Mesenteric fat pad (tissue), 1 donor: ENCODE data around the gene PRODH2. TPM values are rescaled to one million over a fixed set of nuclear protein-coding genes. Genes with fewer than 3 reads are reported as not detected.
A peak's percentile ranks its signal among the peaks of the same experiment; 100 is the strongest.
"Not testable (repeated sequence)": the region's sequence is repeated elsewhere in the genome, so short reads cannot be mapped to it uniquely, and the experiment has no call there.

ENCODE experiments used
- DNase-seq: peaks from one replicate; pipeline ENCODE4 v3.0.0-alpha.2; 2020; ENCODE audit warnings: low spot score
- total RNA-seq: library from RNA; stranded (reverse); fragmentation: NEBNext Ultra II Directional; extraction: Animal tissue kit (Norgen Biotek cat#: 25700); gene quantifications from one replicate; pipeline ENCODE4 v1.2.1, GENCODE V29; 2021
- donor health status: DM: yes; HTN: yes; CAD: no.

The PRODH2 gene
- total RNA-seq, 1 donor from 2014 or later, result not detected

DNA sequence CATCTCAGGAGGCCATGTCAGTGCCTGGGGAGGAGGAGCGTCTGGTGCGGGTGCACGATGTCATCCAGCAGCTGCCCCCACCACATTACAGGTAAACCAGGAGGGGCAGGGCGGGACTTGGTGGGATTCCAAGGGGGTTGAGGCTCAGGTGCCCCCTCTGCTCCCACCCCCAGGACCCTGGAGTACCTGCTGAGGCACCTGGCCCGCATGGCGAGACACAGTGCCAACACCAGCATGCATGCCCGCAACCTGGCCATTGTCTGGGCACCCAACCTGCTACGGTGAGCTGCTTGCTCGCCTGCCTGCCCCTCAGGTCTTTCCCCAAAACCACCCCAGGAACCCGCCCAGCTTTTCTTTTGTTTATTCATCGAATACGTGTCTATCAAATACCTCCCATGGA lies 30.1 kb downstream of the PRODH2 start:
- no peak for DNase-seq

DNA sequence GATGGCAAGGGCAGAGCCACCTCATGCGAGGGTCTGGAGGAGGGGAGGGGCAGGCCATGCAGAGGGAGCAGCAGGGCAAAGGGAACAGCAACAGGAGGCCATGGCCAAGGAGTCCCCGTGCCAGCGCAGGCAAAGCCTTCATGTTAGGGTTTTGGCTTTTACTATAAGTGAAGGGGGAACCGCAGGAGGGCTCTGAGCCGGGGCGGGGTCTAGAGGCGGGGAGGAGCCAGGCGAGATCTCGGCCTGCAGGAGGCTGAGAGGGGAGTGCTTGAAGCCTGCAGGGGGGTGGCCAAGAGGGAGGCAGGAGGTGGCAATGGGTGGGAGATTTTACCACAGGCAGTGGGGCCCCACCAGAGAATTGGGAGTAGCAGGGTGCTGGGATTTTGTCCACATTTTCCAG lies 31.0 kb downstream of the PRODH2 start:
- DNase-seq, result no peak

DNA sequence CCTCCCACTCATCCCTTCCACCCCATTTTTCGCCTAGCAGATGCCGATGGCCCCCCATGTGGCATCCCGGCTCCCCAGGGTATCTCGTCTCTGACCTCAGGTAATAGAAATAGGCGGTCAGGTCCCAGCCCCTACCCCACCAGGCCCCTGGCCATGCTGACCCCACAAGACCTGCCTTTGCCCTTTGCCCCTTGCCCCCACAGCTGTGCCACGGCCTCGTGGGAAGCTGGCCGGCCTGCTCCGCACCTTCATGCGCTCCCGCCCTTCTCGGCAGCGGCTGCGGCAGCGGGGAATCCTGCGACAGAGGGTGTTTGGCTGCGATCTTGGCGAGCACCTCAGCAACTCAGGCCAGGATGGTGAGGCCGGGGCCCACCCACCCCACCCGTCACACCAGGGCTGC lies 31.9 kb downstream of the PRODH2 start:
- no peak for DNase-seq

DNA sequence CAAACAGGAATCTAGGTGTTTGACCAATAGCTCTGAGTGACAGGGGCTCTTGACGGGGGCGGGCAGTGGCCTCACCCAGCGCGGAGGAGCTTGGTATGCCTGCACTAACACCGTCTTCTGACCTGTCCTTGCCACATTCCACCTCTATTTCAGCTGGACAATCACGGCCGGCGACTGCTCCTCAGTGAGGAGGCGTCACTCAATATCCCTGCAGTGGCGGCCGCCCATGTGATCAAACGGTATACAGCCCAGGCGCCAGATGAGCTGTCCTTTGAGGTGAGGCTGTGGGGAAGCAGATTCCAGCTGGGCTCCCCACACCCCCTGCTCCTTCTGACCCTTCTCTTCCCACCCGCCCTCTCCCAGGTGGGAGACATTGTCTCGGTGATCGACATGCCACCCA lies 32.6 kb downstream of the PRODH2 start:
- DNase-seq, result no peak

DNA sequence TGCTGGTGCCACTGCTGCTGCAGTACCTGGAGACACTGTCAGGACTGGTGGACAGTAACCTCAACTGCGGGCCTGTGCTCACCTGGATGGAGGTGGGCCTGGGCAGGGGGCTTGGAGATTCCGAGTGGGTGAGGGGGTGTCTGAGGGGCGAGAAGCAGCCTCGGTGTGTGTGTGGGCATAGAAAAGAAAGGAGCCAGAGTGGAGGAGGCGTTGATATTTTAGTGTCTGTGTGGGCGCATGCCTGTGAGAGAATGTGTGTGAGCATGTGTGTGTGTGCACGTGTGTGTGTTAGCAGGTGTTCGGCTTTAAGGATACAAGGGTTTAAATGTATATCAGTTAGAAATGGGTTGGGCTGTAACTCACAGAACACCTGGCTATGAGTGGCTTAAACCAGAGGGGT lies 33.6 kb downstream of the PRODH2 start:
- DNase-seq, result no peak

DNA sequence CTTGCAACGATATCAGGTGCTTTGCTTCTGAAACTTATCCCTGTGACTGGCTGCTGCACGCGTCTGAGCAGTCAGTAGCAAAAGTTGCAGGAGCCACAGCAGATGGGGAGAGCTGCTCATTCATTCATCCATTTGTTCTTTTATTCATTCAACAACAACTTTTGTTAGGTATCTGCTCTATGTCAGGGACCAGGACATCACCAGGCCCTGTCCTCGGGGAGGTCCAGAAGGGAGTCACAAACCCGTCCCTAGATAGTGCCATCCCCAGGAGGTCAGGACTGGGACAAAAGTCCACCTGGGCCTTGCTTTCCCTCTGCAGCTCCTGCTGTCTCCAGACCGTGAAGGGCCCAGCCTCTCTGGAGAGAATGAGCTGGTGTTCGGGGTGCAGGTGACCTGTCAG lies 34.7 kb downstream of the PRODH2 start:
- DNase-seq, result no peak

DNA sequence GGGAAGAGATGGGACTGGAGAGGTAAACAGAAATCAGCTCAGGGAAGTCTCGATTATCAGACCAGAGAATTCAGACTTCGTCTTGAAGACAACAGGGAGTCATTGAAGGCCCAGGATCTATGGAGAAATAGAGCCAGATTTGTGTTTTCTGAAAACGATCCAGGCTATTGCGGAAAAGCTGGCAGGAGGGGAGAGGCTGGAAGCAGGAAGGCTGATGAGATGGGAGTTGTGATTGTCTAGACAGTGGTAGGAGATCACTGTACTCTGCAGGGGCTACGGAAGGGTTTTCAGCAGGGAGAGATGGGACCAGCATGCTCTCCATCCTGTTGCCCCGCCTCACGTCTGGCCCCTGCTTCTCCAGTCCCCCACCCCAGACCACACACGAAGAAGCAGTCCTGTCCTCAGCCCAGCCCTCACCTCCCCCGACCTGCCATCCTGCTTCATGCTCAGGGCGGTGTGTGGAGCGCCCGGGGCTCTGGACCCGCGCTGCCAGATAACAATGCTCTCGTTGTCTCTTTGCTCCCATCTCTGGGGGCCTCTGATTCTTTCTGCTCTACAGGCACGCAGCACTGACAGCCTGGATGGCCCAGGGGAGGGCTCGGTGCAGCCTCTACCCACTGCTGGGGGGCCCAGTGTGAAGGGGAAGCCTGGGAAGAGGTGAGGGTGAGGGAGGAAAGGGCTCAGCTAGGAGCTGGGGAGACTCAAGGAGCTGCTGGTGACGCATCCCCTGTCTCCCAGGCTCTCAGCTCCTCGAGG lies 35.4 kb downstream of the PRODH2 start:
- DNase-seq, result no peak

DNA sequence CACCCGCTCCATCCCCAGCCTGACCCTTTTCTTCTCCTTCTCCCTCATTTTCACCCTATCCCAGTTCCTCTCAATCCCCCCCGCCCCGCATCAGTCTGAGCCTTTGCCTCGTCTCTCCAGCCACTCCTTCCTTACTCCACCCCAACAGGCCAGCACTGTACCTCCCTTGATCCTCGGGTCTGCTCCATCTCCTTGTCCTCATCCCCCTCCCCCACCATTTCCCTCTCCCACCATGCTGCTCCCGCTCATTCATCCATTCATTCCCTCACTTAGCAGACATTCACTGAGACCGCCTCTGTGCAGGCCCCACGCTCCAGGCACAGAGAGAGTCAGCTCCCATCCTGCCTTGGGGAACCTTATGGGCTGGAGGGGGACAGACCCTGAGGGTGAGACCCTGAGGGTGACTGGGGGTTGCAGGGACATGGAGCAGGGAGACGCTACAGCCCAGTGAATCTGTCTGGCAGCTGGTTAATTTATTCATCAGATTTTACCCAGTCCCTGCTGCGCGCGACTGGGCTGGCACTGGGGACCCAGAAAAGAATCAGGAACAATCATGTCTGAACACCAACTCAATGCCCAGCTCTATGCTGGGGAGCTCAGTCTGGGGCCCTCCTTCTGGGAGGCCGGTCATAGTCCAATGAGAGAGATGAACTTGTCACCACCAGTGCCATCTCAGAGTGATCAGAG lies 36.4 kb downstream of the PRODH2 start:
- DNase-seq, result no peak

DNA sequence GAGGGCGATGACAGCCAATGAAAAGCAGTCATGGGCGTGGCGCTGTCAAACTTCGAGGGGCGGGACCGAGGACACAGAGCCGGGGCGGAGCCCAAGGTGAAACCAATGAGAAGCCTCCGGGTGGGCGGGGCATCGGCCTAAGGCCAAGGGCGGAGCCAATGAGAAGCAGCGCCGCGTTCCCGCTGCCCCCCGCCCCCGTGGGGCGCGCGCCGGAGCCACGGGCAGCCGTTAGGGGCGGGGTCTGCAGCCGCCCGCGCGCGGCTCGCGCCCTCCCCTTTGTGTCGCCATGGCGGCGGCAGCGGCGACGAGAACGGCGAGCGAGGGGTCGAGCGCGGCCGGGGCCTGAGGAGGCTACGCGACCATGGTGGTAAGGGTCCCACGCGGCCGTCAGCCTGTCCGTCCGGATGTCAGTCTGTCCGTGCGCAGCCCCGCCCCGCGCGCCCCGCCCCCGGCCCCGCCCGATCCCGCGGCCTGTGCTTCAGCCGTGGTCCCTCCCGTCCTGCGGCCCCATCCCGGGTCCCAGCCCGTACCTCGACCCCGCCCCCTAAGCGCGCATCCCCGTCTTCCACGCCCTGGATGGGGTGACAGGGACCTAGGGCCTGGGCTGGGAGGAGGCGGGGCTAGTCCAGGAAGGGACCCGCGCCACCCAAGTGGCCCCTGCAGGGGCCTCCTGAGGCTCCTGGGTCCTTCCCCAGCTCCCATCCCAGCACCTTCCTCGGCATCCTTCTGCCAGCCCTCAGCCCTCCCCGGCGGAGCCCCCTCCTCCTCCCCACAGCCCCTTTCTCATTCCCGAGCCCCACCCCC lies 37.1 kb downstream of the PRODH2 start, which contains the start of gene ARHGAP33:
Gene ARHGAP33 (plus strand): TSS at position 267 of the 804 bp plus-strand sequence. CDS start 95 bp downstream, at position 362.
- DNase-seq, result peak; percentile 99

DNA sequence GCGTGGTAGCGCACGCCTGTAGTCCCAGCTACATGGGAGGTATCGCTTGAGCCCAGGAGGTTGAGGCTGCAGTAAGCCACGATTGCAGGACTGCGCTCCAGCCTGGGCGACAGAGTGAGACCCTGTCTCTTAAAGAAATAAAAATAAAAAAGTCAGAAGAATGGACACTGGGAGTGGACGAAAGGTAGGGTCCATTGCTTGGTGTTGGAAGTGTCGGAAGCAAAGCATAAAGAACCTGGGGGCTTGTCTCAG lies 37.7 kb downstream of the PRODH2 start:
- no peak for DNase-seq

DNA sequence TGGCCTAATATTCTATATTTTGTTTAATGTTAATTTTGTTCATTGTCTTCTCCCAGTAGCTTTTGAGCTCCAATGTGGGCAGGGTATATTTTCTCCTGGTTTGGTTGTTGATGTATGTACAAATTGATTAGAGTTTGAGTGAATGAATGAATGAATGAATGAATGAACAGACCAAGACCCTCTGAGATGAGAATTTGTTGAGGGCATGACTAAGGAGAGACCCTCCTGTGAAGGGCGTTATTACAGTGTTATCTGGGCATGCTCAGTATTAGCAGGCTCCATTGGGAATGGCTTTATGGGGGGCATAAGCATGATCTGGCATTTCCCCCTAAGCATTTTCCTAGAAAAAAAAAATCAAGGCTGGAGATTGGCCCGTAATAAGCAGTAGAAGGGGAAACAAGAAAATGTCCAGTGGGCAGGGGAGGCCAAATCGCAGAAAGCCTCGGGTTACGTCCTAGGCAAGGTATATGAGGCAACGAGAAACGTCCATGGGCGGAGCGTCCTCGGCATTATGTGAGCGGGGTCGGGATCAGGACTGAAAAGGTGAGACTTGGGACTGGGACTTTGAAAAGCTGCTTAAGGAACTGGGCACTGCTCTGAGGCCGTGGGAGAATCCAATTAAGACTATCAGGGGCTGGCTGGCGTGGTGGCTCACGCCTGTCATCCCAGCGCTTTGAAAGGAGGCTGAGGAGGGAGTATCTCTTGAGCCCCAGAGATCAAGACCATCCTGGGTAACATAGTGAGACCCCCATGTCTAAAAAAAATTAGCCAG lies 38.2 kb downstream of the PRODH2 start:
- DNase-seq, result no peak

DNA sequence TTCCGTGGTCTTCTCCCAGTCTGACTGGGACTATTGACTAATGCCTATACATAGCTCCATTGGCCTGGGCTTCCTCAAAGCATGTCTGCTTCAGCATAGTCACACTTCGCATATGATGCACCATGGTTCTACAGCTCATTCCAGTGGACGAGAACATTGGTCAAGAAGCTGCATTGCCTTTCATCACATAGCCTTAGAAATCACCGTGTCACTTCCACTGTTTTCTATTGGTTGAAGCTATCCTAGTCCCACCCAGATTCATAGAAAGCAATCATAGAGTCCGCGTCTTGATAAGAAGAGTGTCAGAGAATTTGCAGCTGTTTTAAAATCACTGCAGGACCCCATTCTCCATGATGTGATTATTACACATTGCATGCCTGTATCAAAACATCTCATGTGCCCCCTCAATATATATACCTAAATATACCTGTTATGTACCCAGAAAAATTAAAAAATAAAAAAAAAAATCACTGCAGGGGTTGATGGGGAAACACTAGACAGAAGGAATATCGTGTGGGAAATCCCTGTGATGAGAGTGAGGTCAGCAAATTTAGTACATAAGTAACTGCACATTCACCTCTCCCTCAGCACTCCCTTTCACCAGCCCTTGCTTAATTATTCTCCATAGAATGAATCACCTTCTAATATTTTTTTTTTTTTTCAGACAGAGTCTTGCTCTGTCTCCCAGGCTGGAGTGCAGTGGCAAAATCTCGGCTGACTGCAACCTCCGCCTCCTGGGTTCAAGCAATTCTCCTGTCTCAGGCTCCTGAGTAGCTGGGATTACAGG lies 39.4 kb downstream of the PRODH2 start:
- no peak for DNase-seq

DNA sequence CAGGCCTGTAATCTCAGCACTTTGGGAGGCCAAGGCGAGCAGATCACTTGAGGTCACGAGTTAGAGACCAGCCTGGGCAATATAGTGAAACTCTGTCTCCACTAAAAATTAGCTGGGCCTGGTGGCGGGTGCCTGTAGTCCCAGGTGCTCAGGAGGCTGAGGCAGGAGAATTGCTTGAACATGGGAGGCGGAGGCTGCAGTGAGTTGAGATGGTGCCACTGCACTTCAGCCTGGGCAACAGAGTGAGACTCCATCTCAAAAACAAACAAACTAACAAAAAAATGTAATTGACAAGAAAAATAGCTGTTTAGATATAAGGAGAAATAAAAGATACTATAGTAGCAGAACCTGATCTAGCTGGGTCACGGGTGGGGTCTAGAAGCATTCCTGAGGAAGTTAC lies 40.3 kb downstream of the PRODH2 start:
- not testable (repeated sequence) for DNase-seq

DNA sequence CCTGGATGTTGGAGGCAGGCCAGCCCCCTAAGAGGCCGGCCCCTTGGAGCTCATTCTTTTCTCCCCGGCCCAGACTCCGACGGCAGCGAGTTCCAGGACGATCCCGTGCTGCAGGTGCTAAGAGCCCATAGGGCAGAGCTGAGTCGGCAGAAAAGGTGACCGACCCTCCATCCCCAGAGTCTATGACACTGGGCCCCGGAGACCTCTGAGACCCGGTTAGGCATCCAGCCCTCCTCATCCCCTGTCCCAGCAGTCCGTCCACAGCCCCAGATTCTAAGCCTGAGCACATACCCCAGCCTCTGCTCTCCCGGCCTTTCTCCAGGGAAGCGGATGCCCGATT lies 44.6 kb downstream of the PRODH2 start:
- no peak for DNase-seq

DNA sequence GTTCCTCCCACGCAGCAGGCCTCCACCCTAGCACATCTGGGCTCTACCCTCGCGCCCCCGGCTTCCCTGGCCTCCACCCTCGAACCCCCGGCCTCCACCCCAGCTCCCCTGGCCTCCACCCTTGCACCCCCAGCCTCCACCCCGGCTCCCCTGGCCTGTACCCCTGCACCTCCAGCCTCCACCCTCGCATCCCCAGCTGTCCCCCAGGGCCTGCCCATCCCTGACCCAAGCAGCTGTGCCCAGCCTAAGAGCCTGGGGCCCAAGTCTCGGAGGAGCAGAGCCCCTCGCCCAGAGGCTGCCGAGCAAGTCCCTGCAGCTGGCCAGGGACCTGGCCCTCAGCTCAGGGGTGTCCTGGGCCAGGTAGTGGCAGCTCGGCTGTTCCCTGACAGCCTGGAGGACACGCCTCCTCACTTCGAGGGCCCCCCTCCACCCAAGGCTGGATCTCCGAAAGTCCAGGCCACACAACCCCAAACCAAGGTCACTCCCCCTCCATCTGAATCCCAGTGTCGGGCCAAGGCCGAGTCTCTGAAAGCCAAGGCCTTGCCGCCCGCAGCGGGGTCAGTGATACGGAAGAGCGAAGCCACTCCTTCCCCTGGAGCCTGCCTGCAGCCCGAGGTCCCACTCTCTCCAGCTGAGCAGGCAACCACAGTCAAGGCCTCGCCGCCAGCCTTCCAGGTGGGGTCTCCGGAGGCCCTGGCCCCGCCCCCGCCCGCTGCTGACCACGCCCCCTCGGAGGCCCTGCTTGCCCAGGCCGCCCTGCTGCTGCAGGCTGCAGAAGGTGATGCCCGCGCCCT lies 45.2 kb downstream of the PRODH2 start:
- DNase-seq, result no peak

DNA sequence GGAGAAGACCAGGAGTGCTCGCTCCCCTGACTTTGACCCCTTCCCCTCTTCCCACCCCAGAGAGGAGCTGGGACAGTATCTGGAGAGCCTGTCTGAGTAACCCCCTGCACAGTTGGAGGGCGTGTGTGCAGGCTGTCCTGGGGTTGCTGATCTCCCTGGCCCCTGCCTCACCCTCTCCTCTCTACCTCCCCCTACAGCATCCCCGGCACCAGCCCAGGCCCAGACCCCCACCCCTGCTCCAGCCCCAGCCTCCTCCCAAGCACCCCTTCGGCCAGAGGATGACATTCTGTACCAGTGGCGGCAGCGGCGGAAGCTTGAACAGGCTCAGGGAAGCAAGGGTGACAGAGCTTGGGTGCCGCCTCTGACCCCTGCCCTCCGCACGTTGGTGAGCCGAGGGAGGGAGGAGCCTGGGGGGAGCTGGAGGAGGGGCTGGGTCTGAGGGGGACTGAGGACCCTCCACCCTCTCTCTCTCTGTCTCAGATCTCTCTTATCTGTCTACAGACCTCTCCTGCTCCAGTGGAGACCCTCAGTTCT lies 46.0 kb downstream of the PRODH2 start:
- no peak for DNase-seq

DNA sequence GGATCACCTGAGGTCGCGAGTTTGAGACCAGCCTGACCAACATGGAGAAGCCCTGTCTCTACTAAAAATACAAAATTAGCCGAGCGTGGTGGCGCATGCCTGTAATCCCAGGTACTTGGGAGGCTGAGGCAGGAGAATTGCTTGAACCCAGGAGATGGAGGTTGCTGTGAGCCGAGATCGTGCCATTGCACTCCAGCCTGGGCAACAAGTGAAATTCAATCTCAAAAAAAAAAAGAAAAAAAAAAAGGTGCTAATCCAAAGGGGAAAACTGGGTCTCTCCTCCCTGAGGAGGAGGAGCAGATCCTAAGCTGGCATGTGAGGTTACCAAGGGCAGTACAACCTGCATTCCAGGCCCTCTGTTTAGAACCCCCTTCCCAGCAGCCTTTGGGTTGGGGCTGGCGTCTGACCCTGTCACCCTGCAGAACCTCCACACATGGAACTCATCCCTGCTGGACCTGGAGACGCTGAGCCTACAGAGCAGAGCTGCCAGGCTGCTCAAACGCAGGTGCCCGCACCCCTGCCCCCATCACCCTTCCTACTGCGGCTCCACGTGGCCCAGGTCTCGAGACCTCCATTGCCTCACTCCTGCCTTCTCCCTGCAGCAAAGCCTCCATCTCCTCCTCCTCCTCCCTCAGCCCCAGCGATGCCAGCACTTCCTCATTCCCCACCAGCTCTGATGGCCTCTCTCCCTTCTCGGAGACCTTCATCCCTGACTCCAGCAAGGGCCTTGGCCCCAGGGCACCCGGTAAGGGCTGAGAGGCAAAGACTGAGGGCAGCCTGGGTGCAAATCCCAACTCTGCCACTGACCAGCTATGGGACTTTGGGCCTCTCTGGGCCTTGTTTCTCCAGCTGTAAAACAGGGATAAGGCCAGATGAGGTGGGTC lies 48.0 kb downstream of the PRODH2 start:
- DNase-seq, result no peak

DNA sequence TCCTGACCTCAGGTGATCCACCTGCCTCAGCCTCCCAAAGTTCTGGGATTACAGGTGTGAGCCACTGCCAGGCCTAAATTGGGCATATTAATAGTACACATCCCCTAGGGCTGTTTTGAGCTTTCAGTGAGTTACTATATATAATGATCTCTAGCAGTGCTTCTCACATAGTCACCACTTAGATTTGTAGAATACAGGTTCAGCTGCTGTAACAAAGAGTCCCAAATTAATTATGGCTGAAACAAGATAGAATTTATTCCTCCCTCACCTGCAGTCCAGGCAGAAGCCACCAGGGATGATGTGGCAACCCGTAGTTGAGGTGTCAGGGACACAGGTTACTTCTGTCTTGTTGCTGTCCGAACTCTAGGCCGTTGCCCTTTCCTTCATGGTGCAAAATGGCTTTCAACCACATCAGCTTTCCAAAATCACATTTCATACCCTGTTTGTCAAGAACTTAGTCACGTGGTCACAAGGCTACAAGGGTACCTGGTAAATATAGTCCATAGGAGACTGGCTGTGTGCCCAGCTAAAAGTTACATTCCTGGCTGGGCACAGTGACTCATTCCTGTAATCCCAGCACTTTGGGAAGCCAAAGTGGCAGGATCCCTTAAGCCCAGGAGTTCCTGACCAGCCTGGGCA lies 51.8 kb downstream of the PRODH2 start:
- DNase-seq, result no peak
